H1 (cell line): ENCODE results near the gene FRAT2. TPM values are rescaled to one million over a fixed set of nuclear protein-coding genes. Genes with fewer than 3 reads are reported as not detected.

Experiments
- CTCF ChIA-PET: fragments of 300-600 bp; sonication (Branson Sonifier 250); formaldehyde crosslinking; loops from one replicate; lab custom pipeline; 2021; ENCODE audit not compliant: partially characterized antibody; lab: Charles Lee
- POLR2A ChIA-PET: fragments of 300-600 bp; sonication (Branson Sonifier 250); formaldehyde crosslinking; loops from one replicate; lab custom pipeline; 2021; ENCODE audit warnings: inconsistent platforms; ENCODE audit not compliant: partially characterized antibody; lab: Charles Lee
- DNase-seq, 2 experiments: peaks; one replicate each; pipeline versions ENCODE4 v3.0.0 to v3.0.0-alpha.2; 2010 to 2022; ENCODE audit warnings: low spot score in 2 of 2, low read depth in 1 of 2, mixed read lengths in 1 of 2
- FAIRE-seq: peaks from 2 replicates; lab custom pipeline; 2011; peaks lifted over from hg19 to GRCh38; lab: Jason Lieb, UNC
- H2AFZ ChIP-seq: 2 replicates; pipeline ENCODE4 v1.8.1; 2012; ENCODE audit warnings: low read length, inconsistent platforms
- H2AK5ac ChIP-seq: 2 replicates; pipeline ENCODE4 v1.6.1; 2013; ENCODE audit warnings: low read depth, low read length
- H2BK120ac ChIP-seq: replicated peaks from 2 replicates; pipeline ENCODE3; 2013; ENCODE audit warnings: low read depth, low read length, inconsistent platforms
- H2BK12ac ChIP-seq: 2 replicates; pipeline ENCODE4 v1.6.1; 2013; ENCODE audit warnings: low read depth, low read length
- H2BK15ac ChIP-seq: 2 replicates; pipeline ENCODE4 v1.6.1; 2013; ENCODE audit warnings: low read length
- H2BK20ac ChIP-seq: 2 replicates; pipeline ENCODE4 v1.6.1; 2013; ENCODE audit warnings: low read length
- H2BK5ac ChIP-seq: 2 replicates; pipeline ENCODE4 v1.6.1; 2013; ENCODE audit warnings: low read depth, low read length
- H3K14ac ChIP-seq: 2 replicates; pipeline ENCODE4 v1.6.1; 2013; ENCODE audit warnings: inconsistent platforms; ENCODE audit not compliant: insufficient read length
- H3K18ac ChIP-seq: 2 replicates; pipeline ENCODE4 v1.6.1; 2013; ENCODE audit warnings: low read length; ENCODE audit errors: extremely low read depth
- H3K23ac ChIP-seq: 2 replicates; pipeline ENCODE4 v1.6.1; 2013; ENCODE audit warnings: inconsistent platforms; ENCODE audit not compliant: insufficient read length
- H3K23me2 ChIP-seq: 2 replicates; pipeline ENCODE4 v1.6.1; 2013; ENCODE audit warnings: low read depth, low read length
- H3K27ac ChIP-seq: 2 replicates; pipeline ENCODE4 v1.6.1; 2011; ENCODE audit warnings: low read depth, low read length, inconsistent platforms
- H3K27me3 ChIP-seq, 4 experiments: replicated peaks in 1 of 4; 1 replicate in 1 of 4; 2 replicates in 3 of 4; pipeline versions ENCODE4 v1.6.1 to v1.8.1; 2011 to 2013; ENCODE audit warnings: low read length in 3 of 4, mild to moderate bottlenecking in 3 of 4, inconsistent platforms in 2 of 4, mixed read lengths in 2 of 4, moderate library complexity in 1 of 4; ENCODE audit not compliant: control insufficient read depth in 3 of 4, insufficient read depth in 3 of 4; ENCODE audit errors: extremely low read depth in 1 of 4
- H3K36me3 ChIP-seq, 4 experiments: 2 replicates each; pipeline versions ENCODE4 v1.6.1 to v1.8.1; 2011 to 2013; ENCODE audit warnings: mild to moderate bottlenecking in 4 of 4, low read length in 3 of 4, moderate library complexity in 2 of 4, control low read depth in 1 of 4, inconsistent platforms in 1 of 4; ENCODE audit not compliant: insufficient read depth in 4 of 4, control insufficient read depth in 2 of 4
- H3K4ac ChIP-seq: replicated peaks from 2 replicates; pipeline ENCODE3; 2013; ENCODE audit warnings: low read length, low read depth, mixed read lengths, inconsistent platforms; ENCODE audit not compliant: insufficient read length
- H3K4me1 ChIP-seq, 4 experiments: replicated peaks in 1 of 4; 1 replicate in 1 of 4; 2 replicates in 3 of 4; pipeline versions ENCODE4 v1.6.1 to v1.8.1; 2011 to 2013; ENCODE audit warnings: low read length in 3 of 4, inconsistent platforms in 2 of 4, mixed read lengths in 1 of 4; ENCODE audit not compliant: insufficient read depth in 4 of 4, control insufficient read depth in 3 of 4
- H3K4me2 ChIP-seq, 2 experiments: 2 replicates each; pipeline versions ENCODE4 v1.6.1 to v1.8.1; 2011 to 2013; ENCODE audit warnings: low read depth in 2 of 2, low read length in 2 of 2, control low read depth in 1 of 2, inconsistent platforms in 1 of 2, mild to moderate bottlenecking in 1 of 2; ENCODE audit not compliant: insufficient read depth in 1 of 2
- H3K4me3 ChIP-seq, 4 experiments: fragments of 200-600, 300-600 bp in 1 of 4; sonication (generic), shearing (Covaris generic), sonication (Bioruptor Twin) in 1 of 4; 2 replicates each; pipeline versions ENCODE4 v1.5.1 to v1.8.1; 2011 to 2016; ENCODE audit warnings: low read length in 4 of 4, low read depth in 3 of 4, control low read depth in 2 of 4, inconsistent platforms in 2 of 4, mild to moderate bottlenecking in 2 of 4, mixed read lengths in 1 of 4, moderate library complexity in 1 of 4; ENCODE audit not compliant: insufficient read depth in 2 of 4; ENCODE audit errors: extremely low read depth in 1 of 4
- H3K56ac ChIP-seq: replicated peaks from 2 replicates; pipeline ENCODE3; 2013; ENCODE audit warnings: low read depth, mild to moderate bottlenecking, mixed read lengths, low read length, inconsistent platforms; ENCODE audit not compliant: insufficient read length
- H3K79me1 ChIP-seq: 2 replicates; pipeline ENCODE4 v1.6.1; 2013; ENCODE audit warnings: low read depth, low read length, control low read depth
- H3K79me2 ChIP-seq, 2 experiments: 2 replicates each; pipeline versions ENCODE4 v1.6.1 to v1.8.1; 2012 to 2013; ENCODE audit warnings: low read length in 2 of 2, mild to moderate bottlenecking in 2 of 2, inconsistent platforms in 1 of 2; ENCODE audit not compliant: insufficient read depth in 2 of 2, control insufficient read depth in 1 of 2
- H3K9ac ChIP-seq, 4 experiments: replicated peaks in 1 of 4; 1 replicate in 1 of 4; 2 replicates in 3 of 4; pipeline versions ENCODE4 v1.6.1 to v1.8.1; 2011 to 2013; ENCODE audit warnings: low read depth in 3 of 4, low read length in 3 of 4, control low read depth in 2 of 4, mild to moderate bottlenecking in 2 of 4, moderate library complexity in 2 of 4, inconsistent platforms in 1 of 4; ENCODE audit errors: extremely low read depth in 1 of 4
- H3K9me3 ChIP-seq, 2 experiments: 2 replicates each; pipeline versions ENCODE4 v1.6.1 to v1.8.1; 2012 to 2013; ENCODE audit warnings: mild to moderate bottlenecking in 2 of 2, moderate library complexity in 2 of 2, control low read depth in 1 of 2, inconsistent platforms in 1 of 2, low read depth in 1 of 2, low read length in 1 of 2, mixed read lengths in 1 of 2; ENCODE audit not compliant: insufficient read depth in 2 of 2
- H4K20me1 ChIP-seq, 2 experiments: replicated peaks in 1 of 2; 2 replicates each; pipeline versions ENCODE3 to v1.8.1; 2011 to 2013; ENCODE audit warnings: inconsistent platforms in 2 of 2, low read length in 2 of 2, mild to moderate bottlenecking in 1 of 2; ENCODE audit not compliant: insufficient read depth in 2 of 2, control insufficient read depth in 1 of 2
- H4K5ac ChIP-seq: 2 replicates; pipeline ENCODE4 v1.6.1; 2013; ENCODE audit warnings: low read length, low read depth, mixed read lengths, inconsistent platforms; ENCODE audit not compliant: insufficient read length
- H4K8ac ChIP-seq: 2 replicates; pipeline ENCODE4 v1.8.0; 2013; ENCODE audit warnings: mild to moderate bottlenecking, moderate library complexity, low read length, inconsistent platforms; ENCODE audit not compliant: insufficient read depth; ENCODE audit errors: extremely low read depth
- H4K91ac ChIP-seq: replicated peaks from 2 replicates; pipeline ENCODE3; 2013; ENCODE audit warnings: low read length, mixed read lengths, inconsistent platforms; ENCODE audit not compliant: insufficient read length
- ATF2 ChIP-seq: IDR thresholded peaks from 2 replicates; pipeline ENCODE4 v1.6.1; 2012; ENCODE audit warnings: low read length, inconsistent platforms
- KDM4A ChIP-seq: IDR thresholded peaks from one replicate; pipeline ENCODE4 v1.7.1; 2012; ENCODE audit warnings: low read depth, mild to moderate bottlenecking, moderate library complexity, low read length, inconsistent platforms; ENCODE audit not compliant: severe bottlenecking
- RNF2 ChIP-seq: fragments of 200-900, 300-1000 bp; sonication (generic); IDR thresholded peaks from 2 replicates; pipeline ENCODE4 v1.7.1; 2016; ENCODE audit warnings: borderline replicate concordance, low read depth, mild to moderate bottlenecking, antibody characterized with exemption, low read length; ENCODE audit not compliant: poor library complexity, severe bottlenecking; ENCODE audit errors: missing control alignments
- USF2 ChIP-seq: IDR thresholded peaks from 2 replicates; pipeline ENCODE4 v1.6.1; 2011; ENCODE audit warnings: low read length, improper control_type of control experiment
- WGBS, 2 experiments: shearing (Covaris generic) in 1 of 2; methylation state at CpG; one replicate each; pipeline versions ENCODE4 v1.1.6 to v1.1.7; 2013 to 2015; ENCODE audit warnings: low lambda C conversion rate in 2 of 2, mixed read lengths in 2 of 2, inconsistent platforms in 1 of 2, low coverage in 1 of 2, missing lambda C conversion rate in 1 of 2; ENCODE audit not compliant: insufficient replicate concordance in 2 of 2, insufficient coverage in 1 of 2, insufficient read length in 1 of 2; ENCODE audit errors: extremely low coverage in 1 of 2, missing lambda C conversion rate in 1 of 2; 5-methylcytosine and 5-hydroxymethylcytosine counted together
- polyA plus RNA-seq, 7 experiments: library from polyadenylated mRNA; depleted of rRNA in 3 of 7; stranded (reverse) in 5 of 7; unstranded in 2 of 7; fragments of >200 nt in 5 of 7; fragments of 200-250 nt in 2 of 7; gene quantifications; 1 replicate in 5 of 7; 2 replicates in 1 of 7; 4 replicates in 1 of 7; pipeline versions ENCODE4 v1.2.1 to v1.2.3, GENCODE V29; 2011 to 2013; ENCODE audit warnings: missing spikeins in 2 of 7, mixed read lengths in 2 of 7
- total RNA-seq: library from RNA; stranded (reverse); fragmentation: NEBNext Ultra II Directional; extraction: Animal tissue kit (Norgen Biotek cat#: 25700); gene quantifications from 2 replicates; pipeline ENCODE4 v1.2.1, GENCODE V29; 2021

FRAT2 gene
- total and polyA plus RNA-seq, 2 of the 8 experiments (the other 6 are each of a cell fraction or from before 2014, with no cell fraction given): 47.4 to 83.0 TPM

GRCh38 chr10:97372233-97372875, 37.8 kb upstream of the FRAT2 start:
- H3K27ac ChIP-seq: no peak overlapping the region
- no peak overlapping the region for H3K14ac ChIP-seq
- no peak overlapping the region for H4K5ac ChIP-seq
- H4K8ac ChIP-seq: peak overlapping the region; percentile 28; the same call in 1 of the 2 replicates
- H2AK5ac ChIP-seq: no peak overlapping the region
- H2BK5ac ChIP-seq: no peak overlapping the region
- no peaks in the 10 kb centered on the region for H3K79me2 ChIP-seq
- H3K4me3 ChIP-seq: no peak overlapping the region
- H3K27me3 ChIP-seq: no peaks in the 10 kb centered on the region
- no peak overlapping the region for H3K4me2 ChIP-seq
- no peaks in the 10 kb centered on the region for H3K4me1 ChIP-seq
- ChIA-PET POLR2A (interaction anchor here (1.4 to 1.5 kb wide), 3 partner anchors 13 to 21 kb away, joined by 3 to 6 read pairs (median 4); no protein-coding TSS in a partner anchor), CTCF (interaction anchor here (0.6 to 2.0 kb wide), 7 partner anchors 10 to 189 kb away, joined by 3 to 8 read pairs (median 4); partner anchors contain the start of gene RRP12)
- TF ChIP-seq RNF2: no peak
- no peak for TF ChIP-seq KDM4A
- TF ChIP-seq ATF2: no peak
- TF ChIP-seq USF2: no peak
- H2BK15ac ChIP-seq: no peak overlapping the region
- no peaks in the 10 kb centered on the region; the same call in 1 of the 2 replicates for H3K79me1 ChIP-seq
- no peak overlapping the region for H4K91ac ChIP-seq
- DNase-seq: no peak
- H3K23ac ChIP-seq: no peak overlapping the region
- no peak overlapping the region for H3K9ac ChIP-seq
- H3K36me3 ChIP-seq: peaks cover 29 to 54% (median 47%) of the 10 kb centered on the region in 4 experiments; a peak in 6 of 8 replicates
- FAIRE-seq: no peak
- H4K20me1 ChIP-seq: peaks cover 0 to 12% of the 10 kb centered on the region in 2 experiments
- H2BK12ac ChIP-seq: no peak overlapping the region
- no peak overlapping the region for H2BK120ac ChIP-seq
- no peaks in the 10 kb centered on the region for H3K9me3 ChIP-seq
- H3K23me2 ChIP-seq: no peaks in the 10 kb centered on the region
- H3K4ac ChIP-seq: no peak overlapping the region
- H3K56ac ChIP-seq: no peak overlapping the region
- no peak overlapping the region for H3K18ac ChIP-seq
- H2BK20ac ChIP-seq: no peak overlapping the region
- 91% methylated on average over 7 of the region's 7 CpGs; no CpG with 5 or more reads in 1 of the 2 experiments for WGBS, 2 experiments
- no peak overlapping the region for H2AFZ ChIP-seq
